Measurements from ENCODE around the gene SLC45A2.
"Not testable (repeated sequence)": the region's sequence is repeated elsewhere in the genome, so short reads cannot be mapped to it uniquely, and the experiment has no call there.

The SLC45A2 gene

GRCh38 chr5:33929925-33930690 lies 54.4 kb downstream of the SLC45A2 start:
- DNase-seq (ENCODE audit: low read depth) = peak; percentile 46

DNA sequence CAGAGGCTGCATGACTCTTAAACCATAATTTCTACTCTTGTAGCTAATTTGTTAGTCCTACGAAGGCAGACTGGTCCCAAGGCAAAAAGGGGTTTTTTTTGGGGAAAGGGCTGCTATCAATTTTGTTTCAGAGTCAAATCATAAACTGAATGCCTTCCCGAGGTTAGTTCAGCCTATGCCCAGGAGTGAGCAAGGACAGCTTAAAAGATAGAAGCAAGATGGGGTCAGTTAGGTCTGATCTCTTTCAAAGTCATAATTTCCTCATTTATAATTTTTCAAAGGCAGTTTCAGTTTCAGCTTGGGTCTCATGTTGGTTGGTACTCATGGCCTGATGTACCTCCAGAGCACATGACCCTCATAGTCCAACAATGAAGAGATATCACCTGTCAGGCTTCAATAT lies 56.2 kb downstream of the SLC45A2 start:
- DNase-seq (ENCODE audit: low read depth) = no peak

DNA sequence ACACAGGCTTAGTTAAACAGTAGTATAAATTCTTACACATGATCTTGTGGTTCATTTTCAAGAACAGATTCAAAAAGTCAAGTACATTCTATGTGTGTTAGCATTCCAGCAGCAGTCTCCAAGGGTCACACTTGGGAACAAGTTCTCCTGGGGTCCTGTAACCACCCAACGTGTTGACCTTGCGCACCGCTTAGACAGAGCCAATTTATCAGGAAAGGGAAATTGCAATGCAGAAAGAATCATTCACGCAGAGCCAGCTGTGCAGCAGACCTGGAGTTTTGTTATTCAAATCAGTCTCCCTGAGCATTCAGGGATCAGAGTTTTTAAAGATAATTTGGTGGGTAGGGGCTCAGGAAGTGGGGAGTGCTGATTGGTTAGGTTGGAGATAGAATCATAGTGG lies 56.8 kb downstream of the SLC45A2 start:
- DNase-seq (ENCODE audit: low read depth) = no peak

DNA sequence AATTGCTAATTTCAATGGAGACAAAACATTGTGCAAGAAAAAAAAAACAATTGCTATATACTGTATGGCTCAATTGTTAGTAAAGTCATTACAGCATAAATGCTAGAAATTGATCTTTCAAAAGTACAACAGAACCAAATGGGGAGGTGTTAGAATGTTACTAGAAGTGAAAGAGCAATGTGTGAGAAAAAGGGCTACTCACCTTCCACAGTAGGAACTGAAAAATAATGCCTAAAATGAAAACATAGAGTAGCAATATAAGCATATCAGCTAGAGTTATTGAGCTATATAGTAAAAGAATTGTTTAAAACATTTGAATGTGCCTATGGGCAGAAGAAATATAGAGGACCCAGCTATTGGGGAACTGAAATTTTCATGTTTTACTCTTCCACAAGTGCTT lies 59.2 kb downstream of the SLC45A2 start:
- no peak for DNase-seq (ENCODE audit: low read depth)

DNA sequence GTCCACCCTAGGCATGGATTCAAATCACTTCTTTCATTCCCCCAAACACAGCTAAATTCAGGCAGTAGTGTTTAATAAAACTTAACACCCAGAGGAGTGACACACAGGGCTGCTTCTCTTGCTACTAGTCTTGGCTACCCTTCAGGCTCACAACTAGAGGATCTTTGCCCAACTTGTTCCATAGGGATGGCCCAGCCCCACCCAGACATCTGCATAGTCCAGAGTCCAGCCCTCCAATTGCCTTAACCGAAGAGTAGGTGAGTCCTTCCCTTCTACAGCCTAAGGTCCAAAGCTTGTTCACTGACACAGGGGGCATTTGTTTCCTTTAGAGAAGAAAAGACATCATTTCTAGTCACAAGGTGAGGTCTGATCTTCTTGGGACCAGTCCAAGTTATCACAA lies 63.5 kb downstream of the SLC45A2 start:
- DNase-seq (ENCODE audit: low read depth) = no peak

- DNase-seq (ENCODE audit: low read depth) = not testable (repeated sequence)
Measured at GRCh38 chr5:33914844-33915243, 69.6 kb downstream of the SLC45A2 start.

GRCh38 chr5:33906248-33906647 lies 78.2 kb downstream of the SLC45A2 start:
- peak; percentile 22 for DNase-seq (ENCODE audit: low read depth)

GRCh38 chr5:33905381-33905780 lies 79.1 kb downstream of the SLC45A2 start:
- no peak for DNase-seq (ENCODE audit: low read depth)

GRCh38 chr5:33903118-33903517 lies 81.4 kb downstream of the SLC45A2 start:
- no peak for DNase-seq (ENCODE audit: low read depth)

DNA sequence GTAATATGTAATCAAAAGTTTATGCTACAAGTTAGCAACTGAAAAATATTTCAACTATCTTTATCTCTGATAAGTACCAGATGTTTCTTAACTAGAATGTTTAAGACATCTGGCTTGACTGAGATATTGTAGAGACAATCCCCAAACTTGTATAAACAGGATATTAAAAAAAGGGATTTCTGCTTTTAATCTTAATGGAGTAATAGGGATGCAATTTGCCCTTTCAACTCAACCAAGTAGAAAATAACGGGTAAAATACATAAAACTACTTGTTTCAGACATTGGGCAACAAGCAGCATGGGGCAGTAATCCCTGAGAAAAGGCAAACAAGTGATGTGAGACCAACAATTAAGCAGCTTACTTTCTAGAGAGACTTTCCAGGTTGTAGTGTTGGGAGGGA lies 83.3 kb downstream of the SLC45A2 start:
- DNase-seq (ENCODE audit: low read depth) = no peak
